Breast epithelium (tissue), 3 donors: ENCODE measurements around the gene SEC14L1.

Experiments
- POLR2A ChIP-seq: fragments of 450-650 bp; IDR thresholded peaks from one replicate; pipeline ENCODE4 v1.6.1; 2016; ENCODE audit warnings: antibody characterized with exemption, mild to moderate bottlenecking, moderate library complexity
- TF ChIP-seq, protein P1 (sequence below), 3 donors: fragments of 450-650 bp; IDR thresholded peaks; one replicate each; pipeline ENCODE4 v1.5.1; 2016 to 2017; ENCODE audit warnings: antibody characterized with exemption in 3 of 3, mild to moderate bottlenecking in 3 of 3, moderate library complexity in 3 of 3

GRCh38 chr17:77098884-77099545, 41.8 kb upstream of the SEC14L1 start:
- TF ChIP-seq, protein P1, sequence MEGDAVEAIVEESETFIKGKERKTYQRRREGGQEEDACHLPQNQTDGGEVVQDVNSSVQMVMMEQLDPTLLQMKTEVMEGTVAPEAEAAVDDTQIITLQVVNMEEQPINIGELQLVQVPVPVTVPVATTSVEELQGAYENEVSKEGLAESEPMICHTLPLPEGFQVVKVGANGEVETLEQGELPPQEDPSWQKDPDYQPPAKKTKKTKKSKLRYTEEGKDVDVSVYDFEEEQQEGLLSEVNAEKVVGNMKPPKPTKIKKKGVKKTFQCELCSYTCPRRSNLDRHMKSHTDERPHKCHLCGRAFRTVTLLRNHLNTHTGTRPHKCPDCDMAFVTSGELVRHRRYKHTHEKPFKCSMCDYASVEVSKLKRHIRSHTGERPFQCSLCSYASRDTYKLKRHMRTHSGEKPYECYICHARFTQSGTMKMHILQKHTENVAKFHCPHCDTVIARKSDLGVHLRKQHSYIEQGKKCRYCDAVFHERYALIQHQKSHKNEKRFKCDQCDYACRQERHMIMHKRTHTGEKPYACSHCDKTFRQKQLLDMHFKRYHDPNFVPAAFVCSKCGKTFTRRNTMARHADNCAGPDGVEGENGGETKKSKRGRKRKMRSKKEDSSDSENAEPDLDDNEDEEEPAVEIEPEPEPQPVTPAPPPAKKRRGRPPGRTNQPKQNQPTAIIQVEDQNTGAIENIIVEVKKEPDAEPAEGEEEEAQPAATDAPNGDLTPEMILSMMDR (IDR thresholded peaks at IDR 0.05): no peak
- no peak for TF ChIP-seq POLR2A
